Spleen (tissue), 7 donors: ENCODE measurements around the gene ZNF609.

Experiments used
- POLR2A ChIP-seq, 3 donors: fragments of 450-650 bp; IDR thresholded peaks; one replicate each; pipeline ENCODE4 v1.5.1; 2017; ENCODE audit warnings: antibody characterized with exemption in 3 of 3, mild to moderate bottlenecking in 1 of 3
- POLR2AphosphoS5 ChIP-seq, 3 donors: sonication (generic); formaldehyde crosslinking; IDR thresholded peaks; one replicate each; pipeline ENCODE4 v1.5.1; 2017; ENCODE audit warnings: antibody characterized with exemption in 3 of 3
- TF ChIP-seq, protein P1 (sequence below), 11 experiments: fragments of 200-600 bp in 7 of 11; fragments of 450-650 bp in 4 of 11; sonication (generic) in 4 of 11; IDR thresholded peaks in 8 of 11; conservative IDR thresholded peaks in 3 of 11; 1 replicate in 7 of 11; 2 replicates in 4 of 11; pipeline versions ENCODE4 v1.4.0 to v1.8.0; 2016 to 2021; ENCODE audit warnings: antibody characterized with exemption in 11 of 11, inconsistent platforms in 4 of 11, mild to moderate bottlenecking in 1 of 11
- donor health status: DM: no; HTN: no; CAD: no; lungs with moderate emphysema.
- donor health status: DM: no; HTN: no; CAD: no.
- donor health status: DM: no; HTN: no; CAD: no.

DNA sequence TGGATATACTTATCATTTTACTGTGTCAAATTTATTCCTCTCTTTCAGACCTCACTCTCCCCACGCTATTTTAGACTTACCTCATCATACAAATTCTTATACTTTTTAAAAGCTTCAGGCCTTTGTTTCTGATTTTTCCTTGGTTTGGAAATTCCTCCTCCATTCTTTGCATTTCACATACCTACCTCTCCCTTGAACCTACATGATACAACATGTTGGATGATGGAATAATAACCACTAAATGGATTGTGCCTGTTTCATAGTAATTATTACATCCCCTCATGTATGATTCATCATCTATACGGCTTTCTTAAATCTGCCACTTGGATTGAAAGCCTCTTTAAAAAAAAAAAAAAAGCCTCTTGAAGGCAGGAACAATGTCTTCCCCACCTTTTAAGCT is 48.2 kb upstream of the ZNF609 start:
- TF ChIP-seq, protein P1, sequence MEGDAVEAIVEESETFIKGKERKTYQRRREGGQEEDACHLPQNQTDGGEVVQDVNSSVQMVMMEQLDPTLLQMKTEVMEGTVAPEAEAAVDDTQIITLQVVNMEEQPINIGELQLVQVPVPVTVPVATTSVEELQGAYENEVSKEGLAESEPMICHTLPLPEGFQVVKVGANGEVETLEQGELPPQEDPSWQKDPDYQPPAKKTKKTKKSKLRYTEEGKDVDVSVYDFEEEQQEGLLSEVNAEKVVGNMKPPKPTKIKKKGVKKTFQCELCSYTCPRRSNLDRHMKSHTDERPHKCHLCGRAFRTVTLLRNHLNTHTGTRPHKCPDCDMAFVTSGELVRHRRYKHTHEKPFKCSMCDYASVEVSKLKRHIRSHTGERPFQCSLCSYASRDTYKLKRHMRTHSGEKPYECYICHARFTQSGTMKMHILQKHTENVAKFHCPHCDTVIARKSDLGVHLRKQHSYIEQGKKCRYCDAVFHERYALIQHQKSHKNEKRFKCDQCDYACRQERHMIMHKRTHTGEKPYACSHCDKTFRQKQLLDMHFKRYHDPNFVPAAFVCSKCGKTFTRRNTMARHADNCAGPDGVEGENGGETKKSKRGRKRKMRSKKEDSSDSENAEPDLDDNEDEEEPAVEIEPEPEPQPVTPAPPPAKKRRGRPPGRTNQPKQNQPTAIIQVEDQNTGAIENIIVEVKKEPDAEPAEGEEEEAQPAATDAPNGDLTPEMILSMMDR (IDR thresholded peaks at IDR 0.05 in 8 of 11, conservative IDR thresholded peaks at IDR 0.05 in 3 of 11): no peak
- TF ChIP-seq POLR2A (IDR thresholded peaks at IDR 0.05) (no peak), POLR2AphosphoS5 (IDR thresholded peaks at IDR 0.05) (no peak)
